Activated naive CD8-positive, alpha-beta T cell treated with anti-CD3 and anti-CD28 coated beads for 36 hours (primary cell): ENCODE results near the gene DDX24. TPM values are rescaled to one million over a fixed set of nuclear protein-coding genes. Genes with fewer than 3 reads are reported as not detected.

Experiments
- DNase-seq: peaks from one replicate; pipeline ENCODE4 v3.0.0; 2021
- H3K27ac Mint-ChIP-seq: one replicate; pipeline ENCODE4 v1.8.0; 2022; ENCODE audit warnings: mild to moderate bottlenecking, moderate library complexity, mixed read lengths
- H3K27me3 Mint-ChIP-seq: one replicate; pipeline ENCODE4 v1.8.0; 2022; ENCODE audit warnings: mild to moderate bottlenecking, mixed read lengths
- H3K36me3 Mint-ChIP-seq: one replicate; pipeline ENCODE4 v1.8.0; 2021; ENCODE audit warnings: mild to moderate bottlenecking, mixed read lengths
- H3K4me1 Mint-ChIP-seq: one replicate; pipeline ENCODE4 v1.8.0; 2021; ENCODE audit warnings: mixed read lengths
- H3K4me3 Mint-ChIP-seq: one replicate; pipeline ENCODE4 v1.8.0; 2022; ENCODE audit warnings: mild to moderate bottlenecking, moderate library complexity, mixed read lengths
- H3K9me3 Mint-ChIP-seq: one replicate; pipeline ENCODE4 v1.8.0; 2022; ENCODE audit warnings: mixed read lengths
- total RNA-seq, 2 experiments: library from RNA; stranded (reverse); gene quantifications; one replicate each; pipeline ENCODE4 v1.2.3, GENCODE V29; 2021

The DDX24 gene
- total RNA-seq, 2 experiments from 2014 or later: 320 to 332 TPM

DNA sequence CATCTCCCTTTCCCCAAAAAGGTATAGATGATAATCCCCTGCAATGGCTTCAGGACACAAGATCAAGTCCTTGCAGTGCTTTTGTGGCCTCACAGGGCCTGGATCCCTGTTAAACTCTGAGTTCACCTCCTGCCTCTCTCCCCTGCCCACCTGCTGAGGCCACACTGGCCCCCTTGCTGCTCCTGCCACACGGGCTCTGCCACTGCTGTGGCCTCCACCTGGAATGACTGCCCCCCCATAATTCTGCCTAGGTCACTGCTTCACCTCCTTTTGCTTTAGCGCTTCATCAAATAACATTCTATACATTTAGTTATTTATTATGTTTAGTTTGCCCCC lies 28.9 kb upstream of the DDX24 start:
- H3K4me3 Mint-ChIP-seq: no peak overlapping the region
- no peak overlapping the region for H3K27ac Mint-ChIP-seq
- no peak for DNase-seq
- H3K27me3 Mint-ChIP-seq: peaks cover 8% of the 10 kb centered on the region
- no peaks in the 10 kb centered on the region for H3K9me3 Mint-ChIP-seq
- H3K36me3 Mint-ChIP-seq: no peaks in the 10 kb centered on the region
- H3K4me1 Mint-ChIP-seq: no peaks in the 10 kb centered on the region

DNA sequence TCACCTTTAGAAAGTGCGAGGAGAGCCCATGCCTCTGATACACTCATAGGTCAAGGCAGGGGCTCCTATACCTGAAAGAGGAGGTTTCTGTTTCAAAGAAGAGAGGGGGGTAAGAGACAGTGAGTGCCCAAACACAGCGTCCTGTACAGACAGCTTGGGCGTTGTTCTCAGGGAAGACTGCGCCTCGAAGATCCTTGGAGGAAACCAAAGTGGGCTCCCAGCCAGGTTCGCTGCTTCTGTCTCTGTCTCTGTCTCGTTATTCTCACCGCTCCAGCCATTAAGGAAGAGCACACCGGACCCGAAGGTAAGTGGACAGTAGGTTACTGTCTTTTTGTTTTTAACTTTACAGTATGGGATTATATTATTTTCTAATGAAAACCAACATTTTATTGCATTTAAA lies 23.7 kb upstream of the DDX24 start:
- H3K4me1 Mint-ChIP-seq: no peaks in the 10 kb centered on the region
- no peaks in the 10 kb centered on the region for H3K27me3 Mint-ChIP-seq
- no peaks in the 10 kb centered on the region for H3K9me3 Mint-ChIP-seq
- H3K36me3 Mint-ChIP-seq: no peaks in the 10 kb centered on the region
- no peak overlapping the region for H3K27ac Mint-ChIP-seq
- no peak overlapping the region for H3K4me3 Mint-ChIP-seq
- DNase-seq: no peak

DNA sequence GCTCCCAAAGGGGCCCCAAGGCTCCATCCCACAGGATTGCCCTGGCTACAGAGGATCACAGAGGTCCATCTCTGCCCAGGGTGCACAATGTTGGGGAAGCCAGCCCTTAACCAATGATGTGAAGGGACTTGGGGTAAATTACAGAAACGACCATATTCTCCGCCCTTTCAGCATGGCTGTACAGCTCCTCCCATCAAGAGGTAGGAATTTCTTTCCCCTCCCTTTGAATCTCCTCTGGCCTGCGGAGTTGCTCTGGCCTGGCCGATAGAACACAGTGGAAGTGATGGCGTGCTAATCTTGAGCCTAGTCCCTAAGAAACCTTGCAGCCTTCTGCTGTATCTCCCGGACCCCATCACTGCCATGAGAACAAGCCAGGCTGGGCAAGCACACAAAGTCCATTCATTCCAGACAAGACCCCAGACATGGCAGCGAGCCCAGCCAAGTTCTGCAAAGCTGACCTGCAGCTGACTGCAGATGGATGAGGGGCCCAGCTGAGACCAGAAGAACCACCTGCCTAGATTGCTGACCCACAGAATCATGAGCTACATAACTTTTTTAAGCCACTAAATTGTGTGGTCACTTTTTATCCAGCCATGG lies 22.6 kb upstream of the DDX24 start:
- Mint-ChIP-seq H3K4me1 (no peaks in the 10 kb centered on the region), H3K27me3 (no peaks in the 10 kb centered on the region), H3K27ac (no peak overlapping the region)

DNA sequence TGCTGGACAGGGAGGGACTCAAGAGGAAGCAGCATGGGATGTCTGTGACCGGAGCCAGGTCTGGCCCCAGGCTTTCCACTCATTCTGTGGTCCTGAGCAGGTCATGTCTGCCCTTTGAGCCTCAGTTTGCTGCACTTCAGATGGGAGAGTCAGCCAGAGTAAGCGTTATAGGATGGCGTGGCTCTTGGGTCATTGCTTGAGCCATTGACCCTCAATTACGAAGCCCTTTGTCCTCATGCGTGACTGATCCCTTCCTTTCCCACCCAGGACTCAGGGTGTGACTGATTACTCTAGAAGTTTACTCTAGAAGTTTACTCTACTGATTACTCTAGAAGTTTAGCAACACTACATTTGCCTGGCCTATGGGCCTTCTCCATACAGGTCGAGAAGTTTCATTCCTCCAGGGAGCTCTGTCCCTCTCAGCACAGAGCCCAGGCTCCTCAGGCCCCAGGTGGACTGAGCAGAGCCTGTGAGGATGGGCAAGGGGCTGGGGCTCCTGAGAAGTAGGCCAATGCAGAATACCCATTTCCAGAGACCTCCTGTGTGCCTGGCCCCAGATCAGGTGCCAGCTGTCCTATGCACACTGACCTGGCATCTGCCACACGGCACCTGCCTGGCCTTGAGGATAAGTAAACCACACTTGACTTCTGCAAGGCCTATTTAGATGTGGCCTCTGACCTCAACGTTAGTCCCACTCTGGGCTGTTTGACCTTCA lies 21.9 kb upstream of the DDX24 start:
- Mint-ChIP-seq H3K4me1 (no peaks in the 10 kb centered on the region), H3K4me3 (no peak overlapping the region), H3K27ac (no peak overlapping the region), H3K27me3 (no peaks in the 10 kb centered on the region), H3K36me3 (no peaks in the 10 kb centered on the region), H3K9me3 (no peaks in the 10 kb centered on the region)
- no peak for DNase-seq

More for the DNA sequence above, 22.6 kb upstream of the DDX24 start:
- no peak for DNase-seq
- Mint-ChIP-seq H3K4me3 (no peak overlapping the region), H3K36me3 (no peaks in the 10 kb centered on the region), H3K9me3 (no peaks in the 10 kb centered on the region)

DNA sequence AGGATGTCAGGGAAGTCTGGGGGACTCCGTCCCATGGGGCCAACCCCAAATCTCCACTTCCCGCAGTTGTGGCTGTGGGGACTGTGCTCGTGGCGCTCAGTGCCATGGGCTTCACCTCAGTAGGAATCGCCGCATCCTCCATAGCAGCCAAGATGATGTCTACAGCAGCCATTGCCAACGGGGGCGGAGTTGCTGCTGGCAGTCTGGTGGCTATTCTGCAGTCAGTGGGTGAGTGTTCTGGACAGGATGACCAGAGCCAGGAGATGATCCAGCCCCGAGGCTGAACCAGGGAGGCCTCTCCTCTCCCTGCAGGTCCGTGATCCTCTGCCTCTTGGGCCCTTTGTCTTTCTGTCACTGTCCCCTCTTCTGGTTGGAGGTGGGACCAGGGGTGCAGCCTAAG lies 20.7 kb upstream of the DDX24 start:
- Mint-ChIP-seq H3K27ac (no peak overlapping the region), H3K36me3 (no peaks in the 10 kb centered on the region), H3K4me3 (no peak overlapping the region), H3K27me3 (no peaks in the 10 kb centered on the region), H3K4me1 (no peaks in the 10 kb centered on the region), H3K9me3 (no peaks in the 10 kb centered on the region)
- no peak for DNase-seq

DNA sequence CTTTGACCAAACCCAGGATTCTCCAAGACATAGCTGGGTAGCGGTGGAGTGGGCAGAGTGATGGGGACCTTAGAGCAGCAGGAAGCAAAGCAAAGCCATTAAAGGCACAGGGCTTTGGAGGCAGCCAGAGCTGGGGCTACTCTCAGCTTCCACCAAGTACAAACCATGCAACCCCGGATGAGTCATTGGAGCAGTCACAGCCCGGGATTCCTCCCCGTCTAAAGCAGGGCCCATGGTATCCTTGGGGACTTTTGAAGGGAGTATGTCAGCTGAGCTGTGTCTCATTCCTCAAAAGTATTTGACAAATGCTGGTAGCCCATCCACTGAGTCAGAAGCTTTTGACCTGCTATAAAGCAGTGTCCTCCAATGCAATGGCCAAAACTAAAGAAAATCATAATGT lies 19.8 kb upstream of the DDX24 start:
- DNase-seq: no peak
- Mint-ChIP-seq H3K4me3 (no peak overlapping the region), H3K27me3 (no peaks in the 10 kb centered on the region), H3K27ac (no peak overlapping the region), H3K9me3 (no peaks in the 10 kb centered on the region), H3K4me1 (no peaks in the 10 kb centered on the region), H3K36me3 (no peaks in the 10 kb centered on the region)

DNA sequence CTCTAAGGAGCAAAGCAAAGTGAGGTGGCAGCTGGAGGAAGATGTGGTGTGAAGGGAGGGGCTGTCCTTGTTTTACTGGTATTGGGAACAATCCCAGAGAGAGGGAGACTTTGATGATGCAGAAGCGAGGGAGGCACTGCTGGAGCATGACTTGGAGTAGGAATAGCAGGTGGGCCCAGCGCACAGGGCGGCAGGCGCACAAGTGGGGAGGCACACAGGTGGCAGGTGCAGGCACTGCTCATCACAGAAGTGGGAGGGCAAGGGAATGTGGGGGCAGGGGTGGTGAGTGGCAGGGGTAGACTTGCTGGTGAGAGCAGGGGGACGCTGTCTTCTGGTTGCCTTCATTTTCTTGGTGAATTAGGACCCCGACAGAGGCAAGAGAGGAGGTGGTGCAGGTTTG lies 18.0 kb upstream of the DDX24 start:
- no peak overlapping the region for H3K27ac Mint-ChIP-seq

DNA sequence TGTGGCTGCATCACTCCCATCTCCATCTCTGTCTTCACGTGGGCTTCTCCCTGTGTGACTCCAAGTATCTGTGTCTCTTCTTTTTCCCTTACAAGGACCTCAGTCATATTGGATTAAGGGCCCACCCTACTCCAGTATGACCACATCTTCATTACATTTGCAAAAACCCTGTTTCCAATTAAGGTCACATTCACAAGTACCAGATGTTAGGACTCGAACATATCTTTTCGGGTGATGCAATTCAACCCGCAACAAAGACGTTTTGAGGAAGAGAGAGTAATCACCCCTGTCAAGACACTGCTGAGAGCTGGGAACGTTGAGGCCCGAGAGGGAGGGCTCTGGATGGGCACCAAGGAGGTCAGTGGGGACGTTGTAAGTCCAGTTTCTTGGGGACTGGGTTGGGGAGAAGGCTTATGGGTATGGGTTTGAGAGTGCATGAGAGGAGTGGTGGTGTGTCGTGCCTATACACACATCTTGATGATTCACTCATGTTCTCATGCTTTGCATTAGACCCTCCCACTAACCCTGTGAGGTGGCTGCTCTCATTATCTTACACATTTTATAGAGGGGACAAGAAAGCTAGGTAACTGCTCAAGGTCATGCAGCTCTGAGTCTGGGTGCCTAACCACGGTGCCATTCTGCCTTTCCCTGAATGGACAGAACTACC lies 17.5 kb upstream of the DDX24 start:
- no peaks in the 10 kb centered on the region for H3K9me3 Mint-ChIP-seq
- no peaks in the 10 kb centered on the region for H3K27me3 Mint-ChIP-seq
- no peaks in the 10 kb centered on the region for H3K4me1 Mint-ChIP-seq
- no peak for DNase-seq
- H3K27ac Mint-ChIP-seq: no peak overlapping the region
- H3K4me3 Mint-ChIP-seq: no peak overlapping the region
- no peaks in the 10 kb centered on the region for H3K36me3 Mint-ChIP-seq

More for the DNA sequence above, 18.0 kb upstream of the DDX24 start:
- Mint-ChIP-seq H3K4me1 (no peaks in the 10 kb centered on the region), H3K36me3 (no peaks in the 10 kb centered on the region), H3K27me3 (no peaks in the 10 kb centered on the region), H3K4me3 (no peak overlapping the region), H3K9me3 (no peaks in the 10 kb centered on the region)
- DNase-seq: no peak

DNA sequence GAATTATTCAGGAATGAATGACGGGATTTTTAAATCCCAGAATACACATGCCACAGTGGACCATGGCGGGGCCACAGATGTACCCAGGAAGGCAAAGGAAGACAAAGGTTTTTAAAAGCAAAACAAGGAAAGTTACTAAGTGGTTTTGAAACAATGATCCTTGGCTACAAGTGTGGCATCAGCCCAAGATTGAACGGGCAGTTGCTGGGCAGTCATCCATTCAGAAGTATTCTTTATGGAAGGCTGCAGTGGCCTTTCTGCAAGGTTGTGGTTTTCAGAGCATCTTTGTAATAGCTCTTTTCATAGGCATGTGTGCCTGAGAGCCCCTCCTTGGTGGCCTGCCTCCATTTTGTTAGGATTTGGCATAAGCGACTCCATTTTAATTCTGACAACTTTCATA lies 16.1 kb upstream of the DDX24 start:
- Mint-ChIP-seq H3K4me3 (no peak overlapping the region), H3K36me3 (no peaks in the 10 kb centered on the region), H3K27ac (no peak overlapping the region), H3K27me3 (no peaks in the 10 kb centered on the region), H3K9me3 (no peaks in the 10 kb centered on the region), H3K4me1 (no peaks in the 10 kb centered on the region)
- DNase-seq: no peak

DNA sequence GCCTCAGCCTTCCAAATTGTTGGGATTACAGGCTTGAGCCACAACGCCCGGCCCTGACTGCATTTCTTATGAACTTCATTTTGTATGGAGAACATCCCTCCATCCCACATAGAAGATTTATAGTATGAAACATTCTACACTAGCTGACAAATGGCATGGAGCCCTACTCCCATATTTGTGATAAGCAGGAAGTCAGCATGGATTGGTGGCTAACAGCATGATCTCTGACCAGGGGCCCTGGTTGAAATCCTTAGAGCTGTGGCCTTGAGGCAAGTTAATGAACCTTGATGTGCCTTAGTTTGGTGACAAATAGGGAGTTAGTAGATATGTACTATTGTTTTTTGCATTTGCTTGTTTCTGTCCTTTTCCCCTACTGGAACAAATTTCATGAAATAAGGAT lies 12.4 kb upstream of the DDX24 start:
- H3K27me3 Mint-ChIP-seq: no peaks in the 10 kb centered on the region
- H3K9me3 Mint-ChIP-seq: no peaks in the 10 kb centered on the region
- H3K4me1 Mint-ChIP-seq: no peaks in the 10 kb centered on the region
- no peaks in the 10 kb centered on the region for H3K36me3 Mint-ChIP-seq
- H3K27ac Mint-ChIP-seq: no peak overlapping the region
- no peak overlapping the region for H3K4me3 Mint-ChIP-seq
- no peak for DNase-seq

DNA sequence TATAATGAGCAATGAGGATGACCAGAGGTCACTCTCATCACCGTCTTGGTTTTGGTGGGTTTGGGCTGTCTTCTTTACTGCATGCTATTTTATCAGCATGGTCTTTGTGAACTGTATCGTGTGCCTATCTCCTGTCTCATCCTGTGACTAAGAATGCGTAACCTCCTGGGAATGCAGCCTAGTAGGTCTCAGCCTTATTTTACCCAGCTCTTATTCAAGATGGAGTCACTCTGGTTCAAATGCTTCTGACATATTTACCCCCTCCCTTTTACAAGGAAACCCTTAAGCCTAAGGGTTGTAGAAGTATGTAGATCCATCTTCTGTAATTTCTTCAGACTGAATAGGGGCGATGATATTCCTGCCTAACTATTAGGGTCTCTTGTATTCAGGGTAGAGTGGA lies 8.5 kb upstream of the DDX24 start:
- H3K9me3 Mint-ChIP-seq: peaks cover 2% of the 10 kb centered on the region
- no peak overlapping the region for H3K27ac Mint-ChIP-seq
- H3K27me3 Mint-ChIP-seq: no peaks in the 10 kb centered on the region
- H3K4me1 Mint-ChIP-seq: no peaks in the 10 kb centered on the region
- no peak for DNase-seq
- H3K4me3 Mint-ChIP-seq: no peak overlapping the region
- H3K36me3 Mint-ChIP-seq: peaks cover 4% of the 10 kb centered on the region

DNA sequence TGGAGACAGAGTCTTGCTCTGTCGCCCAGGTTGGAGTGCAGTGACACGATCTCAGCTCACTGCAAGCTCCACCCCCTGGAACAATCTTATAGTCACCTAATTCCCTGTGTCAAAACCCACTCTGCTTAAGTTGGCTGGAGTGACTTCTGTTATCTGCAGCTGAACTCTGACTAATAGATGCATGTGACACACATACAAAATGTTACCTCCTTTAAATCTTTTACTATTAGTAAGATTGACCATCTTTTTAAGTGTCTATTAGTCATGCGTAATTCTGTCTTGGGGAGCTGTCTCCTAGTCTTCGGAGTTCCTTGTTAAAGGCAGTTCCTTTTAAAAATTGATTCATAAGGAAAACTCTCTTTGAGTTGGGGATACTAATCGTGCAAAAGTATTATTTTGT lies 7.5 kb upstream of the DDX24 start:
- Mint-ChIP-seq H3K27me3 (no peaks in the 10 kb centered on the region), H3K4me1 (no peaks in the 10 kb centered on the region), H3K4me3 (no peak overlapping the region), H3K9me3 (peaks cover 2% of the 10 kb centered on the region), H3K27ac (no peak overlapping the region), H3K36me3 (peaks cover 4% of the 10 kb centered on the region)
- DNase-seq: no peak

DNA sequence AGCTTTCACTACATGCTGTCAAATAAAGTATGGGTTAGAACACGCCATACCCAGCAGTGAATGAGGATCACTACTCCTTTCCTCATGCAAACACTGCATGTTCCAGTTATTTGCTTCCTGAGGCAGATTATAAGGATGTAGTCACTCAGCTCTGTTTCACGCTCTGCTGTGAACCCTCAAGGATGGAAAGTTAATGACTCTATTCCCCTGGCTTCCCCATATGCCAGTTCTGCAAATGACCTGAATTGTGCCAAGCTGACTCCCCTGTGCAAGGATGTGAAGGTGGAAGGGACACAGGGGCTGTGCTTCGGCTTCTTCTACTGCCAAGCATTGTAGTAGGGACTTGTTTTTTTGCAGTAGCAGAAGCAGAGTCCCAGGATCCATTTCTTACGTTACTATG lies 6.9 kb upstream of the DDX24 start:
- H3K9me3 Mint-ChIP-seq: peaks cover 2% of the 10 kb centered on the region
- H3K4me1 Mint-ChIP-seq: peaks cover 3% of the 10 kb centered on the region
- H3K27me3 Mint-ChIP-seq: no peaks in the 10 kb centered on the region
- H3K36me3 Mint-ChIP-seq: peaks cover 5% of the 10 kb centered on the region
- no peak overlapping the region for H3K4me3 Mint-ChIP-seq
- no peak overlapping the region for H3K27ac Mint-ChIP-seq
- no peak for DNase-seq

DNA sequence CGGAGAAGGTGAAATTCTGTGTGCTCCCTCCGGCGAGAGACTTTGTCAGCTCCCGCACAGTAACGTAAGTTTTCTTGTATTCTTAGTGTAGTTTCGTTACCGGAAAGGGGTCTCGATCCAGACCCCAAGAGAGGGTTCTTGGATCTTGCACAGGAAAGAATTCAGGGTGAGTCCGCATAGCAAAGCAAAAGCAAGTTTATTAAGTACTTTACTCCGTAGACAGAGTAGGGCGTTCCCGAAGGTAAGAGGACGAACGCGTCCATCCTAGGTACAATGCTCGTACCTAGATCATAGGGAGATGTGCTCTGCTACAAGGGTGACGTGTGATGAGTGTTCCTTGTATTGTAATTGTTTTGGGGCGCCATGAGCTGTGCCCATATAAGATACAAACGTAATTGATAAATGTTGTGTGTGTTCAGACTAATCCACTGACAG lies 401 bp upstream of the DDX24 start:
- Mint-ChIP-seq H3K4me1 (peaks cover 38% of the 10 kb centered on the region), H3K36me3 (peaks cover 48% of the 10 kb centered on the region), H3K27me3 (no peaks in the 10 kb centered on the region), H3K9me3 (peaks cover 2% of the 10 kb centered on the region), H3K27ac (peak overlapping the region; percentile 100), H3K4me3 (peak overlapping the region; percentile 100)
- DNase-seq: no peak

DNA sequence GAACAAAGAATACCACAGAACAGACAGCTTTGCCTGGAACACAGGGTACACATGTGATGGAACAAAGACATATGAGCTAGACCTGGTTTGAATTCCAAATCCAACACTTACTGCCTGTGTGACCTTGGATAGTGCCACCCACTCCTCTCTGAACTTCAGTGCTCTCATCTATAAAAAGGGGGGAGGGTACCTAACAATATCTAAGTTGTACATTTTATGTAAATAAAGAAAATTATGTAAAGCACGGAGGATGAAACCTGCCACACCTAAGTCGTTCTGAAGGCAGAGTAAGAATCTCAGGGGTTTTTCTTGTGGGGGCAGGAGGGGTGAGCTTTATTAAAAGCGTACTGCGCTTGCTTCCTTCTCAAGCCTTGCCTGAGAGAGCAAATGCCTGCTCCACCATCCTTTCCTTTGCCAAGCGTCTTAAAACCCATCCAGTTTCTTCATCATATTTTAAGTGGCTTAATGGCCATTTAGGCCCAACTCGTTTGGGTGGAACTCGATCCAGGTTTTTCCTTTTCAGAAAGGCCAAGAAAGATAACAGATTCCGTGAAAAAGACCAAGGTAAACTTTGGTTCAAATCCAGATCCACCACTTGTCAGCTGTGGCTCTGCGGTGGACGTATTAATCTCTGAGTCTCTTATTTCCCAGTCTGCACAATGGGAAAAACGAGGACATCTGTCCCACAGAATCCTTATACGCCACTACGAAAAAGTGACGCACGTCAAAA lies 946 bp downstream of the DDX24 start:
- peaks cover 7% of the 10 kb centered on the region for H3K9me3 Mint-ChIP-seq
- H3K4me1 Mint-ChIP-seq: peaks cover 45% of the 10 kb centered on the region
- H3K36me3 Mint-ChIP-seq: peaks cover 59% of the 10 kb centered on the region
- H3K27ac Mint-ChIP-seq: peak overlapping the region; percentile 100
- no peaks in the 10 kb centered on the region for H3K27me3 Mint-ChIP-seq
- DNase-seq: no peak
- H3K4me3 Mint-ChIP-seq: peak overlapping the region; percentile 100
